HCT116 (cell line): Measurements from ENCODE around the gene NNT. TPM values are rescaled to one million over a fixed set of nuclear protein-coding genes. Genes with fewer than 3 reads are reported as not detected.

Experiments used
- ATAC-seq: fragments of 200-7000 bp; cut with Tn5 transposase; 2 replicates; pipeline ENCODE4 v1.9.1; 2020; ENCODE audit warnings: mild to moderate bottlenecking, moderate library complexity
- BruUV-seq: library from RNA; stranded (reverse); fragments of 400-500 nt; replicated peaks from 2 replicates; lab custom pipeline; 2021; lab: Mats Ljungman, UMichigan
- CTCF ChIA-PET: fragments of 300-600 bp; sonication (Branson Sonifier 250); formaldehyde crosslinking; loops from one replicate; lab custom pipeline; 2021; ENCODE audit warnings: antibody characterized with exemption; lab: Charles Lee
- POLR2A ChIA-PET: fragments of 300-600, 350-600 bp; sonication (Branson Sonifier 250); formaldehyde crosslinking; loops from one replicate; lab custom pipeline; 2021; ENCODE audit warnings: antibody characterized with exemption; lab: Charles Lee
- RAD21 ChIA-PET, 2 experiments: fragments of 300-600 bp; sonication (Branson Sonifier 250); formaldehyde crosslinking; loops; one replicate each; lab custom pipeline; 2023; ENCODE audit warnings: low total read pairs in 2 of 2; ENCODE audit not compliant: uncharacterized antibody in 2 of 2, unreplicated experiment in 2 of 2, low non-redundant PET in 1 of 2; lab: Charles Lee
- DNase-seq: peaks from one replicate; pipeline ENCODE4 v3.0.0-alpha.2; 2010; ENCODE audit warnings: low read depth, low spot score
- H2AFZ ChIP-seq: fragments of 200-600 bp; shearing (Covaris generic), sonication (generic); 2 replicates; pipeline ENCODE4 v1.6.1; 2017; ENCODE audit warnings: low read depth, mixed run types, mixed read lengths, antibody characterized with exemption, low read length; ENCODE audit not compliant: poor library complexity, severe bottlenecking
- H3K27ac ChIP-seq: 2 replicates; pipeline ENCODE4 v1.5.1; 2012; ENCODE audit warnings: low read depth, low read length
- H3K27me3 ChIP-seq: fragments of 200-600 bp; sonication (generic); 2 replicates; pipeline ENCODE4 v1.6.1; 2016; ENCODE audit warnings: mixed run types, low read length, mixed read lengths; ENCODE audit not compliant: insufficient read depth
- H3K36me3 ChIP-seq, 2 experiments: fragments of 200-500 bp in 1 of 2; fragments of 200-600 bp in 1 of 2; sonication (Bioruptor generic) in 1 of 2; sonication (generic) in 1 of 2; 2 replicates each; pipeline versions ENCODE4 v1.5.1 to v1.6.1; 2014 to 2016; ENCODE audit warnings: low read length in 2 of 2, inconsistent platforms in 1 of 2, mixed read lengths in 1 of 2, mixed run types in 1 of 2; ENCODE audit not compliant: insufficient read depth in 2 of 2, control insufficient read depth in 1 of 2
- H3K4me1 ChIP-seq, 2 experiments: fragments of 200-600 bp in 1 of 2; sonication (generic) in 1 of 2; 2 replicates each; pipeline versions ENCODE4 v1.5.1 to v1.6.1; 2012 to 2017; ENCODE audit warnings: low read length in 2 of 2, inconsistent platforms in 1 of 2, mild to moderate bottlenecking in 1 of 2, mixed read lengths in 1 of 2, mixed run types in 1 of 2, moderate library complexity in 1 of 2; ENCODE audit not compliant: insufficient read depth in 2 of 2, control insufficient read depth in 1 of 2
- H3K4me2 ChIP-seq: fragments of 200-600 bp; sonication (generic); 2 replicates; pipeline ENCODE4 v1.6.1; 2017; ENCODE audit warnings: mixed run types, low read length, mixed read lengths
- H3K4me3 ChIP-seq, 2 experiments: fragments of 200-600 bp in 1 of 2; sonication (generic) in 1 of 2; replicated peaks in 1 of 2; 2 replicates each; pipeline ENCODE4 v1.5.1; 2011 to 2016; ENCODE audit warnings: low read length in 2 of 2, control low read depth in 1 of 2, low read depth in 1 of 2, mild to moderate bottlenecking in 1 of 2, mixed read lengths in 1 of 2, mixed run types in 1 of 2
- H3K79me2 ChIP-seq: fragments of 200-600 bp; sonication (generic); 2 replicates; pipeline ENCODE4 v1.6.1; 2017; ENCODE audit warnings: mild to moderate bottlenecking, mixed run types, low read length, moderate library complexity, mixed read lengths; ENCODE audit not compliant: insufficient read depth
- H3K9ac ChIP-seq: fragments of 200-600 bp; sonication (generic); 2 replicates; pipeline ENCODE4 v1.6.1; 2016; ENCODE audit warnings: low read length, mixed read lengths
- H3K9me2 ChIP-seq: fragments of 200-600 bp; sonication (generic), shearing (Covaris generic); 2 replicates; pipeline ENCODE4 v1.6.1; 2017; ENCODE audit warnings: mixed run types, mild to moderate bottlenecking, moderate library complexity; ENCODE audit not compliant: insufficient read depth
- H3K9me3 ChIP-seq, 2 experiments: fragments of 200-500 bp in 1 of 2; fragments of 200-600 bp in 1 of 2; sonication (Bioruptor generic) in 1 of 2; sonication (generic) in 1 of 2; 2 replicates each; pipeline ENCODE4 v1.6.1; 2014 to 2017; ENCODE audit warnings: low read length in 2 of 2, mixed read lengths in 2 of 2, inconsistent platforms in 1 of 2, low read depth in 1 of 2, mild to moderate bottlenecking in 1 of 2, mixed run types in 1 of 2, moderate library complexity in 1 of 2; ENCODE audit not compliant: control insufficient read depth in 1 of 2, insufficient read depth in 1 of 2
- H4K20me1 ChIP-seq: fragments of 200-600 bp; sonication (generic), shearing (Covaris generic); 2 replicates; pipeline ENCODE4 v1.6.1; 2017; ENCODE audit warnings: mixed run types, mild to moderate bottlenecking, moderate library complexity; ENCODE audit not compliant: insufficient read depth
- ELF1 ChIP-seq: IDR thresholded peaks from 2 replicates; pipeline ENCODE4 v1.6.1; 2012; ENCODE audit warnings: low read depth, borderline replicate concordance
- EZH2phosphoT487 ChIP-seq: fragments of 200-600 bp; IDR thresholded peaks from 2 replicates; pipeline ENCODE4 v1.6.1; 2018; ENCODE audit warnings: antibody characterized with exemption, borderline replicate concordance
- JUND ChIP-seq: IDR thresholded peaks from 2 replicates; pipeline ENCODE4 v1.6.1; 2012
- POLR2A ChIP-seq: IDR thresholded peaks from 2 replicates; pipeline ENCODE4 v1.7.0; 2011; ENCODE audit warnings: borderline replicate concordance; ENCODE audit not compliant: insufficient read depth, insufficient read length; ENCODE audit errors: extremely low read depth
- TCF7L2 ChIP-seq: IDR thresholded peaks from 2 replicates; pipeline ENCODE4 v1.7.0; 2011; ENCODE audit warnings: borderline replicate concordance, inconsistent platforms; ENCODE audit not compliant: insufficient read depth, insufficient read length; ENCODE audit errors: extremely low read depth
- intact Hi-C: fragments of 100-400 bp; cut with micrococcal nuclease; formaldehyde crosslinking; loops from 2 replicates; pipeline ENCODE4 v1.10.0; 2022
- total RNA-seq: library from RNA; stranded (reverse); gene quantifications from one replicate; pipeline ENCODE4 v1.2.1, GENCODE V29; 2021; ENCODE audit not compliant: unreplicated experiment
- TF ChIP-seq, protein P1 (sequence below), 3 experiments: fragments of 200-600 bp in 1 of 3; sonication (generic) in 1 of 3; IDR thresholded peaks in 2 of 3; conservative IDR thresholded peaks in 1 of 3; 2 replicates each; pipeline ENCODE4 v1.5.1; 2012 to 2017; ENCODE audit warnings: low read depth in 2 of 3, low read length in 2 of 3, antibody characterized with exemption in 1 of 3, borderline replicate concordance in 1 of 3, control low read depth in 1 of 3, mild to moderate bottlenecking in 1 of 3, mixed read lengths in 1 of 3, mixed run types in 1 of 3, moderate library complexity in 1 of 3; ENCODE audit not compliant: insufficient read depth in 1 of 3

The NNT gene
- total RNA-seq, 1 experiment from 2014 or later: 0.32 TPM

GRCh38 chr5:43728581-43728980 is 125.6 kb downstream of the NNT start:
- intact Hi-C loops: no loop called here

More at GRCh38 chr5:43728581-43728980, 125.6 kb downstream of the NNT start:
- H3K4me2 ChIP-seq: no peak overlapping the region
- no peak overlapping the region for H3K27ac ChIP-seq
- no peaks in the 10 kb centered on the region for H3K9me2 ChIP-seq
- H3K79me2 ChIP-seq: no peaks in the 10 kb centered on the region
- BruUV-seq: no TSS peak
- no peak overlapping the region for H2AFZ ChIP-seq
- CTCF ChIA-PET: interaction anchor here (0.9 to 1.7 kb wide), 2 partner anchors 98 to 604 kb away, joined by 3 to 6 read pairs; no protein-coding TSS in a partner anchor
- RAD21 ChIA-PET: no interaction called here
- H3K27me3 ChIP-seq: no peaks in the 10 kb centered on the region; the same call in 1 of the 2 replicates
- H3K36me3 ChIP-seq: no peaks in the 10 kb centered on the region
- H4K20me1 ChIP-seq: no peaks in the 10 kb centered on the region
- no peak overlapping the region for H3K9ac ChIP-seq
- H3K4me1 ChIP-seq: no peaks in the 10 kb centered on the region
- ATAC-seq (no peak), DNase-seq (no peak)
- no peak overlapping the region for H3K4me3 ChIP-seq
- no peaks in the 10 kb centered on the region for H3K9me3 ChIP-seq
- POLR2A ChIA-PET: no interaction called here
- TF ChIP-seq POLR2A (no peak), JUND (no peak), TCF7L2 (no peak), EZH2phosphoT487 (no peak), ELF1 (no peak)
- TF ChIP-seq, protein P1, sequence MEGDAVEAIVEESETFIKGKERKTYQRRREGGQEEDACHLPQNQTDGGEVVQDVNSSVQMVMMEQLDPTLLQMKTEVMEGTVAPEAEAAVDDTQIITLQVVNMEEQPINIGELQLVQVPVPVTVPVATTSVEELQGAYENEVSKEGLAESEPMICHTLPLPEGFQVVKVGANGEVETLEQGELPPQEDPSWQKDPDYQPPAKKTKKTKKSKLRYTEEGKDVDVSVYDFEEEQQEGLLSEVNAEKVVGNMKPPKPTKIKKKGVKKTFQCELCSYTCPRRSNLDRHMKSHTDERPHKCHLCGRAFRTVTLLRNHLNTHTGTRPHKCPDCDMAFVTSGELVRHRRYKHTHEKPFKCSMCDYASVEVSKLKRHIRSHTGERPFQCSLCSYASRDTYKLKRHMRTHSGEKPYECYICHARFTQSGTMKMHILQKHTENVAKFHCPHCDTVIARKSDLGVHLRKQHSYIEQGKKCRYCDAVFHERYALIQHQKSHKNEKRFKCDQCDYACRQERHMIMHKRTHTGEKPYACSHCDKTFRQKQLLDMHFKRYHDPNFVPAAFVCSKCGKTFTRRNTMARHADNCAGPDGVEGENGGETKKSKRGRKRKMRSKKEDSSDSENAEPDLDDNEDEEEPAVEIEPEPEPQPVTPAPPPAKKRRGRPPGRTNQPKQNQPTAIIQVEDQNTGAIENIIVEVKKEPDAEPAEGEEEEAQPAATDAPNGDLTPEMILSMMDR (IDR thresholded peaks at IDR 0.05 in 2 of 3, conservative IDR thresholded peaks at IDR 0.05 in 1 of 3; ENCODE audit: borderline replicate concordance in 1 of 3, insufficient read depth in 1 of 3, low read depth in 2 of 3, low read length in 2 of 3): no peak
